Neural cell (in vitro differentiated cells): ENCODE measurements around the gene RFX3. TPM values are rescaled to one million over a fixed set of nuclear protein-coding genes. Genes with fewer than 3 reads are reported as not detected.

Source experiments
- H2AFZ ChIP-seq: fragments of 200-600, 300-800 bp; sonication (generic), shearing (Covaris generic); 2 replicates; pipeline ENCODE4 v1.6.0; 2014; ENCODE audit warnings: low read depth, mild to moderate bottlenecking, antibody characterized with exemption, low read length, moderate library complexity
- H3F3A ChIP-seq: fragments of 200-600 bp; shearing (Covaris generic); 2 replicates; pipeline ENCODE4 v1.6.1; 2016; ENCODE audit warnings: mild to moderate bottlenecking, moderate library complexity, mixed read lengths, antibody characterized with exemption, low read length; ENCODE audit not compliant: insufficient read depth, poor library complexity, severe bottlenecking
- H3K27ac ChIP-seq: fragments of 200-600, 300-800 bp; sonication (generic), shearing (Covaris generic); 2 replicates; pipeline ENCODE4 v1.5.1; 2014; ENCODE audit warnings: mild to moderate bottlenecking, low read length, moderate library complexity
- H3K27me3 ChIP-seq: fragments of 300-800, 200-600 bp; sonication (generic), shearing (Covaris generic); 2 replicates; pipeline ENCODE4 v1.6.0; 2014; ENCODE audit warnings: mild to moderate bottlenecking, low read depth, low read length, moderate library complexity; ENCODE audit not compliant: insufficient read depth
- H3K36me3 ChIP-seq: fragments of 300-800, 200-600 bp; sonication (generic), shearing (Covaris generic); 2 replicates; pipeline ENCODE4 v1.5.1; 2014; ENCODE audit warnings: mild to moderate bottlenecking, antibody characterized with exemption, low read length, moderate library complexity; ENCODE audit not compliant: insufficient read depth
- H3K4me2 ChIP-seq: fragments of 300-800, 200-600 bp; sonication (generic), shearing (Covaris generic); 2 replicates; pipeline ENCODE4 v1.6.0; 2014; ENCODE audit warnings: mild to moderate bottlenecking, low read length
- H3K4me3 ChIP-seq: fragments of 300-800, 200-600 bp; sonication (generic), shearing (Covaris generic); 2 replicates; pipeline ENCODE4 v1.5.1; 2014; ENCODE audit warnings: mild to moderate bottlenecking, low read length, moderate library complexity
- H3K79me2 ChIP-seq: fragments of 200-600 bp; shearing (Covaris generic); replicated peaks from 2 replicates; pipeline ENCODE4 v1.6.0; 2014; ENCODE audit warnings: mild to moderate bottlenecking, low read length, moderate library complexity; ENCODE audit not compliant: insufficient read depth
- H3K9ac ChIP-seq: fragments of 300-800, 200-600 bp; sonication (generic), shearing (Covaris generic); 2 replicates; pipeline ENCODE4 v1.6.1; 2016; ENCODE audit warnings: mild to moderate bottlenecking, low read length, mixed read lengths
- H3K9me2 ChIP-seq: fragments of 200-600 bp; shearing (Covaris generic); 2 replicates; pipeline ENCODE4 v1.6.1; 2016; ENCODE audit warnings: mild to moderate bottlenecking, low read length, mixed read lengths; ENCODE audit not compliant: insufficient read depth
- H3K9me3 ChIP-seq: fragments of 200-600, 300-800 bp; sonication (generic), shearing (Covaris generic); 2 replicates; pipeline ENCODE4 v1.6.1; 2016; ENCODE audit warnings: mild to moderate bottlenecking, mixed run types, low read length, moderate library complexity, mixed read lengths
- H4K20me1 ChIP-seq: fragments of 200-600 bp; shearing (Covaris generic); 2 replicates; pipeline ENCODE4 v1.6.1; 2016; ENCODE audit warnings: mild to moderate bottlenecking, mixed run types; ENCODE audit not compliant: insufficient read depth
- CTCF ChIP-seq: fragments of 450-650 bp; IDR thresholded peaks from 2 replicates; pipeline ENCODE4 v1.5.1; 2014; ENCODE audit warnings: antibody characterized with exemption, mild to moderate bottlenecking, moderate library complexity; ENCODE audit not compliant: poor library complexity, severe bottlenecking
- EP300 ChIP-seq: fragments of 450-650 bp; conservative IDR thresholded peaks from 2 replicates; pipeline ENCODE4 v1.6.1; 2014; ENCODE audit warnings: antibody characterized with exemption, mild to moderate bottlenecking, moderate library complexity; ENCODE audit not compliant: poor library complexity, severe bottlenecking
- EZH2 ChIP-seq: fragments of 200-600, 300-800 bp; shearing (Covaris generic), sonication (generic); IDR thresholded peaks from 2 replicates; pipeline ENCODE4 v1.6.1; 2014; ENCODE audit warnings: antibody characterized with exemption, low read length, borderline replicate concordance, mild to moderate bottlenecking; ENCODE audit not compliant: insufficient read depth, poor library complexity, severe bottlenecking
- MXI1 ChIP-seq: fragments of 450-650 bp; conservative IDR thresholded peaks from 2 replicates; pipeline ENCODE4 v1.6.1; 2014; ENCODE audit warnings: antibody characterized with exemption, mild to moderate bottlenecking; ENCODE audit not compliant: poor library complexity, severe bottlenecking
- POLR2AphosphoS5 ChIP-seq: IDR thresholded peaks from 2 replicates; pipeline ENCODE4 v1.6.1; 2012
- RAD21 ChIP-seq: fragments of 450-650 bp; conservative IDR thresholded peaks from 2 replicates; pipeline ENCODE4 v1.6.1; 2014; ENCODE audit warnings: antibody characterized with exemption, mild to moderate bottlenecking, moderate library complexity
- SMC3 ChIP-seq: fragments of 450-650 bp; conservative IDR thresholded peaks from 2 replicates; pipeline ENCODE4 v1.6.1; 2014; ENCODE audit warnings: antibody characterized with exemption, mild to moderate bottlenecking, moderate library complexity; ENCODE audit not compliant: poor library complexity
- TAF1 ChIP-seq: IDR thresholded peaks from 2 replicates; pipeline ENCODE4 v1.6.1; 2012; ENCODE audit warnings: low read depth
- polyA plus RNA-seq: library from polyadenylated mRNA; depleted of rRNA; stranded (reverse); fragments of >200 nt; gene quantifications from 2 replicates; pipeline ENCODE4 v1.2.3, GENCODE V29; 2014
- TF ChIP-seq, protein P1 (sequence below): IDR thresholded peaks from 2 replicates; pipeline ENCODE4 v1.6.1; 2012; ENCODE audit warnings: borderline replicate concordance

The RFX3 gene
- polyA plus RNA-seq, 1 donor from 2014 or later, result 27.6 TPM

- H3F3A ChIP-seq, result no peaks in the 10 kb centered on the region
- TF ChIP-seq MXI1, result no peak
- no peak for TF ChIP-seq TAF1
- TF ChIP-seq POLR2AphosphoS5, result no peak
- no peak for TF ChIP-seq EZH2
- no peak for TF ChIP-seq EP300
- TF ChIP-seq CTCF, result no peak
- no peak for TF ChIP-seq RAD21
- TF ChIP-seq SMC3, result no peak
- TF ChIP-seq, protein P1, sequence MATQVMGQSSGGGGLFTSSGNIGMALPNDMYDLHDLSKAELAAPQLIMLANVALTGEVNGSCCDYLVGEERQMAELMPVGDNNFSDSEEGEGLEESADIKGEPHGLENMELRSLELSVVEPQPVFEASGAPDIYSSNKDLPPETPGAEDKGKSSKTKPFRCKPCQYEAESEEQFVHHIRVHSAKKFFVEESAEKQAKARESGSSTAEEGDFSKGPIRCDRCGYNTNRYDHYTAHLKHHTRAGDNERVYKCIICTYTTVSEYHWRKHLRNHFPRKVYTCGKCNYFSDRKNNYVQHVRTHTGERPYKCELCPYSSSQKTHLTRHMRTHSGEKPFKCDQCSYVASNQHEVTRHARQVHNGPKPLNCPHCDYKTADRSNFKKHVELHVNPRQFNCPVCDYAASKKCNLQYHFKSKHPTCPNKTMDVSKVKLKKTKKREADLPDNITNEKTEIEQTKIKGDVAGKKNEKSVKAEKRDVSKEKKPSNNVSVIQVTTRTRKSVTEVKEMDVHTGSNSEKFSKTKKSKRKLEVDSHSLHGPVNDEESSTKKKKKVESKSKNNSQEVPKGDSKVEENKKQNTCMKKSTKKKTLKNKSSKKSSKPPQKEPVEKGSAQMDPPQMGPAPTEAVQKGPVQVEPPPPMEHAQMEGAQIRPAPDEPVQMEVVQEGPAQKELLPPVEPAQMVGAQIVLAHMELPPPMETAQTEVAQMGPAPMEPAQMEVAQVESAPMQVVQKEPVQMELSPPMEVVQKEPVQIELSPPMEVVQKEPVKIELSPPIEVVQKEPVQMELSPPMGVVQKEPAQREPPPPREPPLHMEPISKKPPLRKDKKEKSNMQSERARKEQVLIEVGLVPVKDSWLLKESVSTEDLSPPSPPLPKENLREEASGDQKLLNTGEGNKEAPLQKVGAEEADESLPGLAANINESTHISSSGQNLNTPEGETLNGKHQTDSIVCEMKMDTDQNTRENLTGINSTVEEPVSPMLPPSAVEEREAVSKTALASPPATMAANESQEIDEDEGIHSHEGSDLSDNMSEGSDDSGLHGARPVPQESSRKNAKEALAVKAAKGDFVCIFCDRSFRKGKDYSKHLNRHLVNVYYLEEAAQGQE, result no peak
- H3K36me3 ChIP-seq, result no peaks in the 10 kb centered on the region
- no peak overlapping the region for H2AFZ ChIP-seq
- no peak overlapping the region for H3K27ac ChIP-seq
- H4K20me1 ChIP-seq, result no peaks in the 10 kb centered on the region
- H3K79me2 ChIP-seq, result no peaks in the 10 kb centered on the region
- no peak overlapping the region for H3K9ac ChIP-seq
- no peaks in the 10 kb centered on the region for H3K9me3 ChIP-seq
- H3K9me2 ChIP-seq, result no peaks in the 10 kb centered on the region
- no peak overlapping the region for H3K4me3 ChIP-seq
- no peaks in the 10 kb centered on the region for H3K27me3 ChIP-seq
- no peak overlapping the region for H3K4me2 ChIP-seq
These were observed 243.4 kb downstream of the RFX3 start for GRCh38 chr9:3282365-3282764.

DNA sequence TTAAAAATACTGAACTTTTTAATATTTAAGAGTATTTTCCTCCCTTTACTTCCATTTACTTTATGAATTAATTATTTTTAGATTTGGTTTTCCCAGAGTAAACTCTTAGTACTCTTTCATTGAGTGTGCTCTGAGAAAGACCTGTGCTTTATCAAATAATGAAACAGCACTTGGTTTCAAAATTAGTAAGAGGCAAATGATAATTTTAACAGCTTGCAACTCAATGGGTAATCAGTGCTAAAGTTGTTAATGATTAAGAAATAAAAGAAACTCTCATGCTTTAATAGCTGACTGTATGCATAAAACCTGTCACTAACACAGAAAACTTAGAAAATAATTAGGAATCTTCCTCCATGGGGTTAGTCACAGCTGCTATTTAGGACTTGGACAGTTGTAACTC, 244.4 kb downstream of the RFX3 start:
- H3K79me2 ChIP-seq, result no peaks in the 10 kb centered on the region
- H4K20me1 ChIP-seq, result no peaks in the 10 kb centered on the region
- H3K9me3 ChIP-seq, result no peaks in the 10 kb centered on the region
- H3K36me3 ChIP-seq, result no peaks in the 10 kb centered on the region
- H3K4me3 ChIP-seq, result no peak overlapping the region
- H3K4me2 ChIP-seq, result no peak overlapping the region
- H2AFZ ChIP-seq, result no peak overlapping the region
- no peak for TF ChIP-seq CTCF
- H3K27ac ChIP-seq, result no peak overlapping the region
- no peaks in the 10 kb centered on the region for H3K27me3 ChIP-seq
- no peak overlapping the region for H3K9ac ChIP-seq
- H3F3A ChIP-seq, result no peaks in the 10 kb centered on the region
- H3K9me2 ChIP-seq, result no peaks in the 10 kb centered on the region
